ENCODE measurements around the gene KCNQ1. TPM values are rescaled to one million over a fixed set of nuclear protein-coding genes. Genes with fewer than 3 reads are reported as not detected.

The KCNQ1 gene
- polyA plus RNA-seq, 1 of the 3 experiments (the other 2 are of a cell fraction), result 0.05 TPM

- Histone ChIP-seq H3F3A (replicated peaks; ENCODE audit: insufficient read depth) (no peaks in the 10 kb centered on the region), H3K4me1 (ENCODE audit: control insufficient read depth in 1 of 2, insufficient read depth in 2 of 2, low read depth in 1 of 2, low read length in 1 of 2) (peaks cover 0 to 36% of the 10 kb centered on the region in 2 experiments; a peak in 2 of 4 replicates), H3K4me3 (ENCODE audit: low read depth in 2 of 2, low read length in 1 of 2) (no peak overlapping the region), H3K27ac (ENCODE audit: low read depth in 2 of 2, low read length in 1 of 2) (no peak overlapping the region), H3K9ac (no peak overlapping the region), H3K27me3 (ENCODE audit: insufficient read depth) (no peaks in the 10 kb centered on the region), H2AFZ (ENCODE audit: low read depth) (no peak overlapping the region), H4K20me1 (ENCODE audit: insufficient read depth) (0 out of 2 replicates have a peak, but pooled peaks cover 10% of the 10 kb centered on the region), H3K4me2 (no peak overlapping the region), H3K36me3 (replicated peaks in 1 of 2; ENCODE audit: control insufficient read depth in 1 of 2, insufficient read depth in 2 of 2, low read length in 1 of 2) (no peaks in the 10 kb centered on the region), H3K9me2 (no peaks in the 10 kb centered on the region), H3K9me3 (no peaks in the 10 kb centered on the region), H3K79me2 (ENCODE audit: insufficient read depth) (peaks cover 23% of the 10 kb centered on the region)
- 74% methylated on average over 2 of the region's 2 CpGs for WGBS (ENCODE audit: low lambda C conversion rate)
- no peak for DNase-seq
- no peak for TF ChIP-seq FOXJ3 (CRISPR knock-in tag; IDR thresholded peaks at IDR 0.05)
- no peak for TF ChIP-seq SIN3A (IDR thresholded peaks at IDR 0.05; ENCODE audit: borderline replicate concordance, low read depth, low read length)
- no peak for TF ChIP-seq REST (IDR thresholded peaks at IDR 0.05; ENCODE audit: low read depth, low read length)
- TF ChIP-seq GABPA (IDR thresholded peaks at IDR 0.05; ENCODE audit: low read depth), result no peak
- TF ChIP-seq ELF1 (IDR thresholded peaks at IDR 0.05), result no peak
- no peak for TF ChIP-seq TEAD4 (IDR thresholded peaks at IDR 0.05; ENCODE audit: borderline replicate concordance, insufficient read depth)
- TF ChIP-seq, protein P1, sequence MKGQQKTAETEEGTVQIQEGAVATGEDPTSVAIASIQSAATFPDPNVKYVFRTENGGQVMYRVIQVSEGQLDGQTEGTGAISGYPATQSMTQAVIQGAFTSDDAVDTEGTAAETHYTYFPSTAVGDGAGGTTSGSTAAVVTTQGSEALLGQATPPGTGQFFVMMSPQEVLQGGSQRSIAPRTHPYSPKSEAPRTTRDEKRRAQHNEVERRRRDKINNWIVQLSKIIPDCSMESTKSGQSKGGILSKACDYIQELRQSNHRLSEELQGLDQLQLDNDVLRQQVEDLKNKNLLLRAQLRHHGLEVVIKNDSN (IDR thresholded peaks at IDR 0.05; ENCODE audit: borderline replicate concordance, low read depth), result no peak
- TF ChIP-seq EZH2phosphoT487 (IDR thresholded peaks at IDR 0.05; ENCODE audit: borderline replicate concordance, low read depth), result no peak
- no peak for TF ChIP-seq FOSL2 (IDR thresholded peaks at IDR 0.05; ENCODE audit: borderline replicate concordance, low read depth)
- TF ChIP-seq, protein P2, sequence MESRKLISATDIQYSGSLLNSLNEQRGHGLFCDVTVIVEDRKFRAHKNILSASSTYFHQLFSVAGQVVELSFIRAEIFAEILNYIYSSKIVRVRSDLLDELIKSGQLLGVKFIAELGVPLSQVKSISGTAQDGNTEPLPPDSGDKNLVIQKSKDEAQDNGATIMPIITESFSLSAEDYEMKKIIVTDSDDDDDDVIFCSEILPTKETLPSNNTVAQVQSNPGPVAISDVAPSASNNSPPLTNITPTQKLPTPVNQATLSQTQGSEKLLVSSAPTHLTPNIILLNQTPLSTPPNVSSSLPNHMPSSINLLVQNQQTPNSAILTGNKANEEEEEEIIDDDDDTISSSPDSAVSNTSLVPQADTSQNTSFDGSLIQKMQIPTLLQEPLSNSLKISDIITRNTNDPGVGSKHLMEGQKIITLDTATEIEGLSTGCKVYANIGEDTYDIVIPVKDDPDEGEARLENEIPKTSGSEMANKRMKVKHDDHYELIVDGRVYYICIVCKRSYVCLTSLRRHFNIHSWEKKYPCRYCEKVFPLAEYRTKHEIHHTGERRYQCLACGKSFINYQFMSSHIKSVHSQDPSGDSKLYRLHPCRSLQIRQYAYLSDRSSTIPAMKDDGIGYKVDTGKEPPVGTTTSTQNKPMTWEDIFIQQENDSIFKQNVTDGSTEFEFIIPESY (IDR thresholded peaks at IDR 0.05; ENCODE audit: borderline replicate concordance, low read depth), result no peak
- no peak for TF ChIP-seq CHD2 (IDR thresholded peaks at IDR 0.05; ENCODE audit: low read length, partially characterized antibody)
- TF ChIP-seq YY1 (IDR thresholded peaks at IDR 0.05; ENCODE audit: low read depth), result no peak
- ChIA-PET POLR2A (interaction anchor here (1.1 kb wide), 1 partner anchor 21 kb away, joined by 4 read pairs; the partner anchor contains the start of gene KCNQ1OT1), CTCF (interaction anchor here (1.2 to 9.2 kb wide), 6 partner anchors 13 to 209 kb away, joined by 3 to 64 read pairs (median 7); partner anchors contain the start of gene CDKN1C)
Observed at GRCh38 chr11:2679011-2679676, 234.3 kb downstream of the KCNQ1 start.

Data from SK-N-SH (cell line).